Neutrophil (primary cell): Measurements from ENCODE around the gene ARMC9.

Source experiments
- H3K27ac ChIP-seq: fragments of 200-600 bp; sonication (generic); 2 replicates; pipeline ENCODE4 v1.5.1; 2016; ENCODE audit warnings: mild to moderate bottlenecking, moderate library complexity
- H3K27me3 ChIP-seq: fragments of 200-600 bp; sonication (generic); 2 replicates; pipeline ENCODE4 v1.6.0; 2016; ENCODE audit warnings: mild to moderate bottlenecking
- H3K36me3 ChIP-seq: fragments of 200-600 bp; sonication (generic); 2 replicates; pipeline ENCODE4 v1.5.1; 2017
- H3K4me1 ChIP-seq, 2 experiments: fragments of 200-600 bp in 1 of 2; sonication (generic) in 1 of 2; 1 replicate in 1 of 2; 2 replicates in 1 of 2; pipeline versions ENCODE4 v1.5.1 to v1.6.1; 2013 to 2016; ENCODE audit warnings: low read depth in 1 of 2, low read length in 1 of 2, mild to moderate bottlenecking in 1 of 2, moderate library complexity in 1 of 2; ENCODE audit not compliant: control insufficient read depth in 1 of 2, insufficient read depth in 1 of 2
- H3K4me3 ChIP-seq, 2 experiments: fragments of 200-600 bp in 1 of 2; sonication (generic) in 1 of 2; 1 replicate in 1 of 2; 2 replicates in 1 of 2; pipeline ENCODE4 v1.5.1; 2013 to 2016; ENCODE audit warnings: low read depth in 1 of 2, low read length in 1 of 2, mild to moderate bottlenecking in 1 of 2, moderate library complexity in 1 of 2
- H3K9me3 ChIP-seq: fragments of 200-600 bp; sonication (generic); 2 replicates; pipeline ENCODE4 v1.5.1; 2016
- TF ChIP-seq, protein P1 (sequence below): fragments of 200-600 bp; sonication (generic); IDR thresholded peaks from 2 replicates; pipeline ENCODE4 v1.5.1; 2016; ENCODE audit warnings: antibody characterized with exemption

ARMC9 gene, protein sequence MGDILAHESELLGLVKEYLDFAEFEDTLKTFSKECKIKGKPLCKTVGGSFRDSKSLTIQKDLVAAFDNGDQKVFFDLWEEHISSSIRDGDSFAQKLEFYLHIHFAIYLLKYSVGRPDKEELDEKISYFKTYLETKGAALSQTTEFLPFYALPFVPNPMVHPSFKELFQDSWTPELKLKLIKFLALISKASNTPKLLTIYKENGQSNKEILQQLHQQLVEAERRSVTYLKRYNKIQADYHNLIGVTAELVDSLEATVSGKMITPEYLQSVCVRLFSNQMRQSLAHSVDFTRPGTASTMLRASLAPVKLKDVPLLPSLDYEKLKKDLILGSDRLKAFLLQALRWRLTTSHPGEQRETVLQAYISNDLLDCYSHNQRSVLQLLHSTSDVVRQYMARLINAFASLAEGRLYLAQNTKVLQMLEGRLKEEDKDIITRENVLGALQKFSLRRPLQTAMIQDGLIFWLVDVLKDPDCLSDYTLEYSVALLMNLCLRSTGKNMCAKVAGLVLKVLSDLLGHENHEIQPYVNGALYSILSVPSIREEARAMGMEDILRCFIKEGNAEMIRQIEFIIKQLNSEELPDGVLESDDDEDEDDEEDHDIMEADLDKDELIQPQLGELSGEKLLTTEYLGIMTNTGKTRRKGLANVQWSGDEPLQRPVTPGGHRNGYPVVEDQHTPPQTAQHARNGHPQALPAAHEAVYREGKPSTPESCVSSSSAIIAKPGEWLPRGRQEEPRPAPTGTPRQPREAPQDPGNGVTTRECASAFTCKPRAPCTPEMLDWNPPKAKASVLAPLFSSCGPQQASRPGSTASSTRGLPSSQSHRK

DNA sequence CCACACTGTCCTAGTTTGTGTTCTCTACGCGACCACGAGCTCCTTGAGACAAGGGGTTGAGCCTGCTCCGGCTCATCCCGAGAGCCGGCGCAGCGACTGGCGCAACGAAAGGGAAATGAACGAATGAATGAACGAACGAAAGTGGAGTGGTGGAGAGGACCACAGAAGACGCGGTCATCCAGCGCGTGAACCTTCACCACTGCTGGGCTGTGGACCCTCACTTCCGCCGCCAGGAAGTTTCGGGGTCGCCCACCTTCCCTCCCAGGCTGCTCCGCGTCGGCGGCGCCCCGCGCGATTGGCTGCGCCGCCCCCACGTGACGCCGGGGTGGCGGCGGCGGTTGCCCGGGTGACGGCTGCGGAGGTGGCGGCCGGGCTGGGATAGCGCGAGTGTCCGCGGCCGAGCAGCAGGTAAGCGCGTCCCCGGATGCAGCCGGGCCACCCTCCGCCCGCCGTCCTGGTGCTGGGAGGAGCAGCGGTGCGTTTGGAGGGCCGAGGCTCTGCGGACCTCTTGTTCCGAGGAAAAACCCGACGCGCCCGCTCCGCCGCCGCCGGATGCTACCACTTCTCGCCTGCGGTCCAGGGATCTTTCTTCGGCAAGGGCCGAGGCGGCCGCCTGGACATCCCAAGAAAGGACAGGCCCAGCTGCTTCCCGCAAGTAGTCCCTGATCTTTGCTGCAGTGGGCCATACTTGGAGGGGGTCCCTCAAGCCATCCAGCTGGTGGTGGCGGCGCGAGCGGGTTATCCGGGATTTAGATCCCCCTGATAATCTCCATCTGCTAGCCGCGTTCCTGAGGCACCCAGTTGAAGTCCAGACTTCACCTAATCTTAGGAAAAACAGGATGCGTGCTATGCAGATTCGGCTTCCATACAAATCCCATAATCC is at the start of gene ARMC9:
ARMC9 (plus strand) TSS at position 341 of the 883 bp plus-strand sequence. CDS start 7,608 bp downstream, outside the sequence.
- TF ChIP-seq, protein P1, sequence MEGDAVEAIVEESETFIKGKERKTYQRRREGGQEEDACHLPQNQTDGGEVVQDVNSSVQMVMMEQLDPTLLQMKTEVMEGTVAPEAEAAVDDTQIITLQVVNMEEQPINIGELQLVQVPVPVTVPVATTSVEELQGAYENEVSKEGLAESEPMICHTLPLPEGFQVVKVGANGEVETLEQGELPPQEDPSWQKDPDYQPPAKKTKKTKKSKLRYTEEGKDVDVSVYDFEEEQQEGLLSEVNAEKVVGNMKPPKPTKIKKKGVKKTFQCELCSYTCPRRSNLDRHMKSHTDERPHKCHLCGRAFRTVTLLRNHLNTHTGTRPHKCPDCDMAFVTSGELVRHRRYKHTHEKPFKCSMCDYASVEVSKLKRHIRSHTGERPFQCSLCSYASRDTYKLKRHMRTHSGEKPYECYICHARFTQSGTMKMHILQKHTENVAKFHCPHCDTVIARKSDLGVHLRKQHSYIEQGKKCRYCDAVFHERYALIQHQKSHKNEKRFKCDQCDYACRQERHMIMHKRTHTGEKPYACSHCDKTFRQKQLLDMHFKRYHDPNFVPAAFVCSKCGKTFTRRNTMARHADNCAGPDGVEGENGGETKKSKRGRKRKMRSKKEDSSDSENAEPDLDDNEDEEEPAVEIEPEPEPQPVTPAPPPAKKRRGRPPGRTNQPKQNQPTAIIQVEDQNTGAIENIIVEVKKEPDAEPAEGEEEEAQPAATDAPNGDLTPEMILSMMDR = no peak
- peaks cover 12 to 15% of the 10 kb centered on the region in 2 experiments for H3K4me1 ChIP-seq
- no peak within 1 kb of the TSS for H3K27ac ChIP-seq
- peak within 1 kb of the TSS; percentile 75 to 94 for H3K4me3 ChIP-seq
- no peaks in the 10 kb centered on the region for H3K36me3 ChIP-seq
- no peaks in the 10 kb centered on the region for H3K9me3 ChIP-seq
- H3K27me3 ChIP-seq = peaks cover 15% of the 10 kb centered on the region

- TF ChIP-seq, protein P1 = no peak
- Histone ChIP-seq H3K4me3 (no peak overlapping the region), H3K4me1 (no peaks in the 10 kb centered on the region), H3K9me3 (no peaks in the 10 kb centered on the region), H3K27ac (no peak overlapping the region), H3K27me3 (no peaks in the 10 kb centered on the region), H3K36me3 (peaks cover 33% of the 10 kb centered on the region)
These were observed 45.5 kb upstream of the ARMC9 start for GRCh38 chr2:231152800-231153557.

DNA sequence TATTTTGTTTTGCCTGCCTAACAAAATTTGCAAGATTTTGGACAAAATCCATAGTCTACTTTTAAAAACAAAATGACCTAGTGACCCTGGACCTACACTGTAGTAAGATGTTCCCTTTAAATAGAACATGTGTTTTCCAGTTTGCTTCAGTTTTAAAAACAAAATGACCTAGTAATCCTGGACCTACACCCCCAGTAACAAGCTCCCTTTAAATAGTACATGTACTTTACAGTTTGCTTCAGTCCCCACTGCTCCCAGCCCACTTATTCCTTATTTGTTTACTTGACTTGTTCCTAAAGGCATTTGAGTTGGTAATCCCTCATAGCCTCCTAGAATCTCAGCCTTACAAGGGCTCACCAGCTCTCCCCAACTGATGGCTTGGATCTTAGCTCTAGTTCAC is 39.1 kb upstream of the ARMC9 start:
- peaks cover 15% of the 10 kb centered on the region for H3K36me3 ChIP-seq

GRCh38 chr2:231160701-231161100 is 37.7 kb upstream of the ARMC9 start:
- Histone ChIP-seq H3K4me1 (no peaks in the 10 kb centered on the region), H3K4me3 (no peak overlapping the region), H3K27me3 (no peaks in the 10 kb centered on the region), H3K9me3 (no peaks in the 10 kb centered on the region), H3K27ac (no peak overlapping the region), H3K36me3 (peaks cover 8% of the 10 kb centered on the region)
- TF ChIP-seq, protein P1 = no peak

More for the DNA sequence above, 39.1 kb upstream of the ARMC9 start:
- no peaks in the 10 kb centered on the region for H3K9me3 ChIP-seq
- H3K4me3 ChIP-seq = no peak overlapping the region
- H3K27me3 ChIP-seq = no peaks in the 10 kb centered on the region
- H3K27ac ChIP-seq = no peak overlapping the region
- H3K4me1 ChIP-seq = no peaks in the 10 kb centered on the region
- TF ChIP-seq, protein P1 = no peak
